Ovary (tissue), 3 donors: Measurements from ENCODE around the gene SOX15.
A peak's percentile ranks its signal among the peaks of the same experiment; 100 is the strongest.

ENCODE experiments used
- EP300 ChIP-seq: sonication (generic); formaldehyde crosslinking; IDR thresholded peaks from one replicate; pipeline ENCODE4 v1.6.1; 2017; ENCODE audit warnings: antibody characterized with exemption
- POLR2A ChIP-seq: fragments of 450-650 bp; IDR thresholded peaks from one replicate; pipeline ENCODE4 v1.6.1; 2017; ENCODE audit warnings: antibody characterized with exemption, mild to moderate bottlenecking, moderate library complexity
- TF ChIP-seq, protein P1 (sequence below), 3 donors: fragments of 450-650 bp in 2 of 3; fragments of 200-600 bp in 1 of 3; IDR thresholded peaks; one replicate each; pipeline versions ENCODE4 v1.5.1 to v1.8.0; 2016 to 2022; ENCODE audit warnings: antibody characterized with exemption in 3 of 3, mild to moderate bottlenecking in 1 of 3
- donor health status: DM: no; HTN: no; CAD: no.

DNA sequence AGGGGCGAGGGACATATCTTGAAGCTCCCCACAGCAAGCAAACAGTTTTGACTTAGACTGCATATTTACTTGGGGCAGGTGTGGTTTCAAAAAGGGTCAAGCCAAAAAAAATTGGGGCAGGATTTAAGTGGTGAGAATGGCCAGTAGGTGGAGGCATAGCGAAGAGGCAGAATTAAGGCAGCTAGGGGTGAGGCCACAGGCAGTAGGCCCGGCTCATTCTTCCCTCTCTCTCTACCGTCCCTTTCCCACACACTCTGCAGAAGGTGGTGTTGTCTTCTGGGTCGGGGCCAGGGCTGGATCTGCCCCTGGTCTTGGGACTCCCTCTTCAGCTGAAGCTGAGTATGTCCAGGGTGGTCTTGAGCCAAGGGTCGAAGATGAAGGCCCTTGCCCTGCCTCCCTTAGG is 42.6 kb upstream of the SOX15 start:
- TF ChIP-seq, protein P1, sequence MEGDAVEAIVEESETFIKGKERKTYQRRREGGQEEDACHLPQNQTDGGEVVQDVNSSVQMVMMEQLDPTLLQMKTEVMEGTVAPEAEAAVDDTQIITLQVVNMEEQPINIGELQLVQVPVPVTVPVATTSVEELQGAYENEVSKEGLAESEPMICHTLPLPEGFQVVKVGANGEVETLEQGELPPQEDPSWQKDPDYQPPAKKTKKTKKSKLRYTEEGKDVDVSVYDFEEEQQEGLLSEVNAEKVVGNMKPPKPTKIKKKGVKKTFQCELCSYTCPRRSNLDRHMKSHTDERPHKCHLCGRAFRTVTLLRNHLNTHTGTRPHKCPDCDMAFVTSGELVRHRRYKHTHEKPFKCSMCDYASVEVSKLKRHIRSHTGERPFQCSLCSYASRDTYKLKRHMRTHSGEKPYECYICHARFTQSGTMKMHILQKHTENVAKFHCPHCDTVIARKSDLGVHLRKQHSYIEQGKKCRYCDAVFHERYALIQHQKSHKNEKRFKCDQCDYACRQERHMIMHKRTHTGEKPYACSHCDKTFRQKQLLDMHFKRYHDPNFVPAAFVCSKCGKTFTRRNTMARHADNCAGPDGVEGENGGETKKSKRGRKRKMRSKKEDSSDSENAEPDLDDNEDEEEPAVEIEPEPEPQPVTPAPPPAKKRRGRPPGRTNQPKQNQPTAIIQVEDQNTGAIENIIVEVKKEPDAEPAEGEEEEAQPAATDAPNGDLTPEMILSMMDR (IDR thresholded peaks at IDR 0.05) = peak in 1 of 3 donors; percentile 14
- TF ChIP-seq POLR2A (no peak), EP300 (no peak)
